Dendritic cell treated with granulocyte-macrophage colony-stimulating factor and Interleukin-4, amounts not matched to agents 40 ng/mL and 50 ng/mL, for 4 days (primary cell): ENCODE results near the gene DNAH7.

Experiments used
- H3K27ac Mint-ChIP-seq: one replicate; pipeline ENCODE4 v1.8.0; 2022; ENCODE audit warnings: mild to moderate bottlenecking, mixed read lengths
- H3K27me3 Mint-ChIP-seq: one replicate; pipeline ENCODE4 v1.8.0; 2022; ENCODE audit warnings: mild to moderate bottlenecking, mixed read lengths
- H3K36me3 Mint-ChIP-seq: one replicate; pipeline ENCODE4 v1.8.0; 2022; ENCODE audit warnings: low read depth, mixed read lengths
- H3K4me1 Mint-ChIP-seq: one replicate; pipeline ENCODE4 v1.8.0; 2022; ENCODE audit warnings: low read depth, mixed read lengths
- H3K4me3 Mint-ChIP-seq: one replicate; pipeline ENCODE4 v1.8.0; 2022; ENCODE audit warnings: mild to moderate bottlenecking, moderate library complexity, mixed read lengths
- H3K9me3 Mint-ChIP-seq: one replicate; pipeline ENCODE4 v1.8.0; 2022; ENCODE audit warnings: mixed read lengths
- intact Hi-C: fragments of 100-400 bp; cut with micrococcal nuclease; formaldehyde crosslinking; loops from one replicate; pipeline ENCODE4 v1.15.0; 2022

The DNAH7 gene

GRCh38 chr2:196068271-196069209 lies at the start of gene DNAH7:
Gene DNAH7 (minus strand): TSS chr2:196068837. CDS start chr2:196068711, 126 bp downstream.
- Mint-ChIP-seq H3K27me3 (no peaks in the 10 kb centered on the region), H3K9me3 (no peaks in the 10 kb centered on the region), H3K27ac (peak within 1 kb of the TSS; percentile 88), H3K4me3 (peak within 1 kb of the TSS; percentile 89), H3K36me3 (no peaks in the 10 kb centered on the region), H3K4me1 (no peaks in the 10 kb centered on the region)
- intact Hi-C loops, result loop anchor here (10.0 kb wide), 1 partner anchor 574 kb away; no protein-coding TSS in a partner anchor

GRCh38 chr2:196117214-196117705 lies 48.6 kb upstream of the DNAH7 start:
- H3K9me3 Mint-ChIP-seq, result no peaks in the 10 kb centered on the region
- intact Hi-C loops, result no loop called here
- H3K36me3 Mint-ChIP-seq, result no peaks in the 10 kb centered on the region
- H3K27ac Mint-ChIP-seq, result no peak overlapping the region
- H3K4me1 Mint-ChIP-seq, result no peaks in the 10 kb centered on the region
- no peaks in the 10 kb centered on the region for H3K27me3 Mint-ChIP-seq
- no peak overlapping the region for H3K4me3 Mint-ChIP-seq

- H3K4me1 Mint-ChIP-seq, result no peaks in the 10 kb centered on the region
- intact Hi-C loops, result no loop called here
- H3K9me3 Mint-ChIP-seq, result no peaks in the 10 kb centered on the region
- peak overlapping the region; percentile 50 for H3K27ac Mint-ChIP-seq
- H3K4me3 Mint-ChIP-seq, result no peak overlapping the region
- no peaks in the 10 kb centered on the region for H3K27me3 Mint-ChIP-seq
- H3K36me3 Mint-ChIP-seq, result no peaks in the 10 kb centered on the region
These were observed 44.7 kb upstream of the DNAH7 start for GRCh38 chr2:196113061-196113974.

- no peak overlapping the region for H3K27ac Mint-ChIP-seq
- intact Hi-C loops, result no loop called here
- no peak overlapping the region for H3K4me3 Mint-ChIP-seq
- peaks cover 7% of the 10 kb centered on the region for H3K9me3 Mint-ChIP-seq
- no peaks in the 10 kb centered on the region for H3K27me3 Mint-ChIP-seq
- H3K4me1 Mint-ChIP-seq, result no peaks in the 10 kb centered on the region
- H3K36me3 Mint-ChIP-seq, result no peaks in the 10 kb centered on the region
These were observed 43.9 kb upstream of the DNAH7 start for GRCh38 chr2:196112418-196113034.

- intact Hi-C loops, result no loop called here
- no peak overlapping the region for H3K4me3 Mint-ChIP-seq
These were observed 40.0 kb upstream of the DNAH7 start for GRCh38 chr2:196108604-196109003.

DNA sequence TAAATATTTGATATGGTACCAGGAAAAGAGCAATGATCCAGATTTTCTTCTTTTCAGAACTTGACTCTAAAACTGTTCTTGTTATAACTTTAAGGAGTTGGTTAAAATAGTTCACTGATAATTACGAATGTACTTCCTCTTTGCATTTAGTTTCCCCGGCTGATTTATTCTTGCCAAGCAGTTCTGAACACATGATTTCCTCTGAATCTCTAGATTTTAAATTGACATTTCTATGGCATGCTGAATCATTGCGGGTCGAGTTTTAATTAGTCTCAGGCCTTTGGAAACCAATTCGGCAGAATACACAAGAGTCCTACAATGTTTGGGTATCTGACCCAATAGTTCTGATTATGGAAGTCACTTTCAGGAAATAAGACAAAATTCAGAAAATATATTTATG lies 37.3 kb upstream of the DNAH7 start:
- peaks cover 7% of the 10 kb centered on the region for H3K9me3 Mint-ChIP-seq
- intact Hi-C loops, result no loop called here
- no peaks in the 10 kb centered on the region for H3K27me3 Mint-ChIP-seq
- H3K36me3 Mint-ChIP-seq, result peaks cover 6% of the 10 kb centered on the region
- peaks cover 22% of the 10 kb centered on the region for H3K4me1 Mint-ChIP-seq
- peak overlapping the region; percentile 35 for H3K27ac Mint-ChIP-seq
- no peak overlapping the region for H3K4me3 Mint-ChIP-seq

More at GRCh38 chr2:196108604-196109003, 40.0 kb upstream of the DNAH7 start:
- Mint-ChIP-seq H3K9me3 (peaks cover 7% of the 10 kb centered on the region), H3K27ac (no peak overlapping the region), H3K27me3 (no peaks in the 10 kb centered on the region), H3K36me3 (peaks cover 6% of the 10 kb centered on the region), H3K4me1 (peaks cover 12% of the 10 kb centered on the region)

- intact Hi-C loops, result no loop called here
- H3K27ac Mint-ChIP-seq, result no peak overlapping the region
- peaks cover 36% of the 10 kb centered on the region for H3K4me1 Mint-ChIP-seq
These were observed 35.4 kb upstream of the DNAH7 start for GRCh38 chr2:196104066-196104465.

DNA sequence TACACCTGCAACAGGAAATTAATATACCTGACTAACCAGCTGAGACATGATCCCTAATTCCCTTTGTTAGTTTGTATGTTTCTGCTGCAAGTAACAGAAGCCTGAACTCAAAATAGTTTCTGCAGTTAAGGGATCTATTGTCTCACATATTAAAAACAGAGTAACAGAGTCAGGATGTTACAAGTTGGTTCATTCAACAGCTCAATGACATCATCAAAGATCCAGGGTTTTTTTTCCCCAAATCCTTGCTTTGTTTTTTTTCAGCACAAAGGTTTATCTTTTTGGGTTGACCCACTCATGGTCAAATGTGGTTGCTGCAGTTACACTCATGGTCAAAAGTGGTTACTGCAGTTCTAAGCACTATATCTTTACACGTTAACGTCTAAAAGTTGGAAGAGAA lies 35.0 kb upstream of the DNAH7 start:
- no peak overlapping the region for H3K27ac Mint-ChIP-seq
- peaks cover 36% of the 10 kb centered on the region for H3K4me1 Mint-ChIP-seq
- no peaks in the 10 kb centered on the region for H3K27me3 Mint-ChIP-seq
- H3K9me3 Mint-ChIP-seq, result peaks cover 7% of the 10 kb centered on the region
- H3K36me3 Mint-ChIP-seq, result peaks cover 6% of the 10 kb centered on the region
- H3K4me3 Mint-ChIP-seq, result no peak overlapping the region
- intact Hi-C loops, result no loop called here

More at GRCh38 chr2:196104066-196104465, 35.4 kb upstream of the DNAH7 start:
- H3K36me3 Mint-ChIP-seq, result peaks cover 6% of the 10 kb centered on the region
- H3K27me3 Mint-ChIP-seq, result no peaks in the 10 kb centered on the region
- H3K4me3 Mint-ChIP-seq, result no peak overlapping the region
- H3K9me3 Mint-ChIP-seq, result peaks cover 7% of the 10 kb centered on the region

- Mint-ChIP-seq H3K4me3 (no peak overlapping the region), H3K27ac (peak overlapping the region; percentile 54), H3K36me3 (peaks cover 2% of the 10 kb centered on the region), H3K27me3 (no peaks in the 10 kb centered on the region), H3K9me3 (no peaks in the 10 kb centered on the region), H3K4me1 (peaks cover 32% of the 10 kb centered on the region)
- intact Hi-C loops, result no loop called here
These were observed 32.8 kb upstream of the DNAH7 start for GRCh38 chr2:196101325-196101991.

DNA sequence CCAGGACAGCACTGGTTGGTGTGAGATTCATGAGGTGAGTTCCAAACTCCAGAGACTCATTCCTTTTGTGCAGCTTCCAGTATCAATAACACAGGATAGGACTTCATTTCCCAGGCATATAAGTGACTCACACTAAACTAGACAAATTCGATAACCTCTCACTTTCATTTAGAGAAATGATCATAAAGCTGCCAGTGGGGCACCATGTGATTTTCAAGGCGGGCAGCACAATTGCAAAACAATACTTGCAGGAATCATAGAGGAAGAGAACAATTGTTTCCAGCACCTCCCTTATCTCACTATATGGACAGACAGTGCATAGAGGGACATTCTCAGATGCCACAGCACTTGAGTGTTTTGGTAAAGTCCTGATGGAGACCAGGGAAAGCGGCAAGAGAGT lies 31.3 kb upstream of the DNAH7 start:
- H3K36me3 Mint-ChIP-seq, result no peaks in the 10 kb centered on the region
- H3K27me3 Mint-ChIP-seq, result no peaks in the 10 kb centered on the region
- intact Hi-C loops, result no loop called here
- H3K4me3 Mint-ChIP-seq, result no peak overlapping the region
- peak overlapping the region; percentile 57 for H3K27ac Mint-ChIP-seq
- no peaks in the 10 kb centered on the region for H3K9me3 Mint-ChIP-seq
- peaks cover 24% of the 10 kb centered on the region for H3K4me1 Mint-ChIP-seq

- Mint-ChIP-seq H3K4me3 (no peak overlapping the region), H3K9me3 (peaks cover 7% of the 10 kb centered on the region), H3K27ac (no peak overlapping the region), H3K36me3 (no peaks in the 10 kb centered on the region), H3K4me1 (peaks cover 24% of the 10 kb centered on the region), H3K27me3 (no peaks in the 10 kb centered on the region)
- intact Hi-C loops, result no loop called here
These were observed 29.4 kb upstream of the DNAH7 start for GRCh38 chr2:196097864-196098660.

GRCh38 chr2:196096982-196097745 lies 28.5 kb upstream of the DNAH7 start:
- Mint-ChIP-seq H3K36me3 (no peaks in the 10 kb centered on the region), H3K9me3 (peaks cover 7% of the 10 kb centered on the region), H3K4me3 (no peak overlapping the region), H3K27ac (no peak overlapping the region), H3K27me3 (no peaks in the 10 kb centered on the region), H3K4me1 (peaks cover 24% of the 10 kb centered on the region)
- intact Hi-C loops, result no loop called here
